GM23338 (cell line): ENCODE data around the gene GLRA2.

Experiments used
- CTCF ChIP-seq, 2 experiments: fragments of 200-600 bp in 1 of 2; sonication (generic) in 1 of 2; conservative IDR thresholded peaks; 2 replicates each; pipeline versions ENCODE4 v1.5.1 to v1.6.1; 2016 to 2017; ENCODE audit warnings: antibody characterized with exemption in 2 of 2, low read depth in 2 of 2, mild to moderate bottlenecking in 2 of 2, moderate library complexity in 1 of 2
- EZH2 ChIP-seq: fragments of 200-600 bp; sonication (generic); IDR thresholded peaks from one replicate; pipeline ENCODE4 v1.8.0; 2017; ENCODE audit warnings: antibody characterized with exemption, mild to moderate bottlenecking, low read depth; ENCODE audit not compliant: unreplicated experiment
- JUNB ChIP-seq: IDR thresholded peaks from one replicate; pipeline ENCODE4 v1.6.1; 2016; ENCODE audit warnings: antibody characterized with exemption; ENCODE audit not compliant: unreplicated experiment
- POLR2AphosphoS5 ChIP-seq: IDR thresholded peaks from 2 replicates; pipeline ENCODE4 v1.6.1; 2016; ENCODE audit warnings: antibody characterized with exemption, low read depth

DNA sequence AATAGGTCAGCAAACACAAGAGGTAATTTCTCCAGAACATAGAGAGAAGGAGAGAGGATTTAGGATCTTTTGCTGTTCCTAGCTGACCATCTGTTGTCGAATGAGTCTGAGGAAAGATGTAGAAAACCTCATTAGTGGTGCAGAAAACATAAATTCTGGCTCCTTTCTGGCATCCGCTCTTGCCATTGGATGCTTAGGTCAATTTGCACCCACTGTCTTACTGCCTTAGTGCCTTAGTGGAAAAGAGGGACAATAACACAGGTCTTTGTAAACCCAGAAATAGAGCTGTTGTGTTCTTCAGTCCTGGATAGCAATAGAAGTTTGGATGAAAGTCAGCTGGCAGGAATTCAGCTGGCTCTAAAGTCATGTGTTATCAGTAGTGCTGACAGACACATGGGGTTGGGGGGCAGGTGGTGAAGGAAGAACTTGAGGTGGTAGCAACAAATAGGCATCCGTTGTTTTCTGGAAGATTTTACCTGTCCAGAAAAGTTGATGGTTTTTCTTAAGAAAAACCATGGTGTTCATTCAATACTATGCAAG is 78.2 kb downstream of the GLRA2 start:
- TF ChIP-seq CTCF (conservative IDR thresholded peaks at IDR 0.05; ENCODE audit: low read depth in 2 of 2) (no peak), POLR2AphosphoS5 (no peak), JUNB (no peak), EZH2 (no peak)
